ENCODE data around the gene NPLOC4.

NPLOC4 gene

GRCh38 chr17:81545160-81545949, 91.6 kb downstream of the NPLOC4 start:
- DNase-seq, result no peak

- no peak for DNase-seq
Measured at GRCh38 chr17:81544281-81544974, 92.5 kb downstream of the NPLOC4 start.

GRCh38 chr17:81543756-81544155, 93.2 kb downstream of the NPLOC4 start:
- no peak for DNase-seq

DNA sequence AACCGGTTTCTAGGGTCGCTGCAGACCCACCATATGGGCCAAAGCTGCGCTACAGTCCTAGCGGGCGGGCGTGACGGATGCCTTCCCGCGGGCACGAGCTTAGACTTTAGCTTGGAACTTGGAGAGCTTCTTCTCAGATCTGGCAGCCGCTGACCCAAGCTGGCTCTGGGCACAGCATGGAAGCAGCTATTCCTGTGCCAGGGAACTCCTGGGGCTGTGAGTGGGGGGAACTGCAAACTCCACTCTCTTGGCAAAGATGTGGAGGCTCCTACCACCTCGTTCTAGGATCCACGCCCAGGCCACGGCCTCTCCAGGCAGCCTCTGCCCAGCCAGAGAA, 93.6 kb downstream of the NPLOC4 start:
- DNase-seq, result no peak

DNA sequence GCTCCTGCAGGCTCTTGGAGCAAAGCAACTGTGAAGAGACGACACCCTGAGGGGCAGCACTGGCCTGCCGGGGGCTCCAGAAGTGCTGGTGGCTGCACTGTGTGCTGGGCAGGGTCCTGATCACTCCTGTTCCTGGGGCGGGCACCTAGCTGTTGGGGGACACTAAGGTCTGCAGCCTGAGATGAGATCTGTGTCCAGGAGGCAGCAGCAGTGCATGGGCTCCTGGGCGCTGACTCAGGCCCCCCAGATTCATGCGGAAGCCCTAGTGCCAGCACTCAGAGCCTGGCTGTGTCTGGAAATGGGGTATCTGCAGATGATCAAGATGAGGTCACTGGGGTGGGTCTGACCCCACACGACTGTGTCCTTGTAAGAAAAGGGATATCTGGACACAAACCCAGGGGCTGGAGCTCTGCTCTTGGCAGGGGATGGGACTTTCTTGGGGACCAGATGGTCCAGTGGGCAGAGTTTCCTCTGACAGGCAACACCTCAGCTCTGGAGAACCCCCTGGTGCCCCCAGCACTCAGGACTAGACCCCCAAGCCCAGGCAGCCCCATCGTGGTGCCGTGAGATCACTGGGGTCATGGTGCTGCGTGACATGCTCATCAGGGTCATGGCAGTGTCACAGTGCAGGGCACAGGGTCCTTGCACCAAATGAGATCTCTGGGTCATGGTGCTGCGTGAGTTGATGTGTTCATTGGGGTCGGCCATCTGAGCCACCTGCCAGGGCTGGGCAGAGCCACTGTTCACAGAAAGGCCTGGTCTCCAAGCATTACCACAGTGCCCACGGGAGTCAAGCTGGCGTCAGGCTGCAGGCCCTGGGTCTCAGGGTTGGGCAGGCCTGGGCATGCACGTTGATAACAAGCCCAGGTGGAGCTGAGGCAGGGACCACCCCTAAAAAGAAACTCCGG, 94.2 kb downstream of the NPLOC4 start:
- no peak for DNase-seq

DNA sequence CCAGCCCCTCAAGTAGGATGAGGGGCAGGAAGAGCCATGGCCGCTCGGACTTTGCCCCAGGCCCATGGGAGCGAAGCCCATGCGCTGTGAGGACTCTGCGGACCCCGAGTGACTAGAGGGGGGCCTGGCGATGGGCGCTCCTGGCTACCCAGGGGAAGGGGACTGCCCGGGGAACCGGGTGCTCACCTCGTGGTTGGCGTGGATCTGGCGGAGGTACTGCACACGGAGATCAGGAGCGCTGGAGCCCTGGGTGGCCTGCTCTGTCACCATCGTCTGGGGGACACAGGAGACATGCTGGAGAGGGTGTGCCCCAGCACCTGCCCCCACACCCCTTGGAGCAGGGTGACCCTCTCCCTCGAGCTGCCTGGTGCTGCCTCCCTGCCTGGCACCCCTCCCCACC, 95.8 kb downstream of the NPLOC4 start:
- DNase-seq, result no peak

DNA sequence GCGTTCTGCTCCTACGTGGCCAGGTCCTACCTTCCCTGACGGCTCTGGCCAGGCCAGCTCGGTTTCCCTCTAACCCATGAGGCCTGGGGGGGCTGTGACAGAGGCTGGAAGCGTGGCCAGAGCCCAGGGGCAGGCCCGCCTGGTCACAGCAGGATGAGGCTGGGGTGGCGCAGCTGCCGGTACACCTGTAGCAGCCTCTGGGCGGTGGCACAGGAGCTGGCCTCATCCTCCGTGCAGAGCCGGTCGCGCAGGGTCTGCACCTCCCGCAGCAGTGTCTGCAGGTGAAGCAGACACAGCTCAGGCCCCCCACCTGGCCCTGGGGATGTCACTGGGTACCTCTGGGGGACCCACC, 96.3 kb downstream of the NPLOC4 start:
- DNase-seq, result no peak

DNA sequence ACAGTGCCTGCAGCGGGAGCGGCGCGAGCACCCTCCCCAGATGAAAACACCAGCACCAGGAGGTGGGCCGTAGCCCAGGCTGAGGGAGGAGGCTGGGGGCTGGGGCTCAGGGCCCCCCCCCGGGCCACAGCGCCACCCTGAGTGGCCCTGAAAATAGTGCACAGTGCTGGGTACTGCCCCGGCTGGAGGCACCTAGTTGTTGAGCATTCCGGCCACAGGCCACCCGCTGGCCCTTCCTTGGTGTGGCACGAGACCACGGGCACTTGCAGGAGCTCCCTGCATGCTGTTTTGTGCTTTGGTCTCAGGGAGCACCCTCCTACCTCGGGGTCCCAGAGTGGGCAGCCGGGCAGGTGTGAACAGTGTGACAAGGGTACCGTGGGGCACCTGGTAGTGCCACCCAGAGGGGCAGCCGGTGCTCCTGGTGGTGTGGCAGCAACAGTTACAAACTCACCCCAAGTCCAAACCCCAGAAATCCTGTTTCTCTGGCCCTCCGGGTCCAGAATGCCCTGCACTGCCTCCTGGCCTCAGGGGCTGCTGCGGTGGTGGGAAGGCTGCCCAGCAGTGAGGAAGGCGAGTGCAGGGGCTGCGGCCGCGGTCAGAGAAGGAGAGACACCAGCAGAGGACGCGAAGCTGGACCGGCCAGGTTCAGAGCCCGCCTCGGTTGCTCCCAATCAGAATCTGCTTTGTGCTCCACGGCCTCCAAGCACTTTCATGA, 96.8 kb downstream of the NPLOC4 start:
- no peak for DNase-seq

DNA sequence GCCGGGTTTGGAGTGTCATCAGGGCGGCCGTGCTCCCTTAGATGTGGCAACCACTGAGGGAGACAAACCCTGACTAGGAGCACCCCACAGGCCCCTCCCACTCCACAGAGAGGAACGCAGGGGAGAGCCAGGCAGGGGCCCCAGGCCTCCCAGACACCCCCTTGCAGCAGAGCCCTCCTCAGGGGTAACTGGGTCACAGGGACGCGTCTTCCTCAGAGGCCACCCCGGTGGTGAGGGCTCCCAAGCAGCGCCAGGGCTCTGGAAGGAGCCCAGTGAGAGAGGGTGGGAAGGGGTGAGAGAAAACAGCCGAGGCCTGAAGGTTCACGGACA, 97.4 kb downstream of the NPLOC4 start:
- DNase-seq, result no peak

DNA sequence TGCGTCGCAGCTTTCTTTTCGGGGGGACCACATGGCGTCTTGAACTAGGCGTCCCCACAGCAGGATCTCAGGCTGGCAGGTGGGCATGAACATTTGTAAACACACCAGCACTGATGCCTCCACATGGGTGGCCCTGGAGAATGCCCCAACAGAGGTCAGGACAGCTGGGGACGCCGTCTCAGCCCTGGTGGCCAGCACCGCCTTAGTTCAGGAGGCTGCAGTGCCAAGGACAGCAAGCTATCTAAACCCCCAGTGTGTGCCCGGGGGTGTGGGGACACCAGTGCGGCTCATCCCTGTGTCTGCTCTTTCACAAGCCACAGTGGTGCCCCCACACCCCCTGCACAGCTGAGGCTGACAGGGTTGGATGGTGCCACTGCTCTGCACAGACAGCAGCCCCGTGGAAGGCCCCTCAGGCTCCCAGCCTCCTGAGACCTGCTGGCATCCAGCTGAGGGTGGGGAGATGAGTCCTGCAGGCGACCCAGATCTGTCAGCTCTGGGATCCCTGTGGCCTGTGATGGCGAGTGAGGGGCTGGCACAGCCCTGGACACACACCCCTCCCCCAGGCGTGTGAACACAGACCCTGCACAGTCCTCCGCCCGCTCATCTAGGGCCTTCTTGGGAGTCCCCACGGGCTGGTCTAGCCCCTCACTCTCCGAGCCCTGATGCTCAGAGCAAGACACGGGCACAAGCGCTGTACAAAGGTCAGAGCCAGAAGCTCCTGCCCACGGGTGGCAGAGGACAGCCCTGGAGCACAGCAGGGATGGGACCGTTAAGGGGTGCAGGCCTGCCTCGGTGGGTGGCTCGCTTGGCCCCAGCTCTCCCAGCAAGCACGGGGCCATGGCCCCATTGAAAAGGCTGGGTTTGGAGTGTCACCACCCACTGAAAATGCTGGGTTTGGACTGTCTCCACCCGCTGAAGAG, 98.0 kb downstream of the NPLOC4 start:
- no peak for DNase-seq

DNA sequence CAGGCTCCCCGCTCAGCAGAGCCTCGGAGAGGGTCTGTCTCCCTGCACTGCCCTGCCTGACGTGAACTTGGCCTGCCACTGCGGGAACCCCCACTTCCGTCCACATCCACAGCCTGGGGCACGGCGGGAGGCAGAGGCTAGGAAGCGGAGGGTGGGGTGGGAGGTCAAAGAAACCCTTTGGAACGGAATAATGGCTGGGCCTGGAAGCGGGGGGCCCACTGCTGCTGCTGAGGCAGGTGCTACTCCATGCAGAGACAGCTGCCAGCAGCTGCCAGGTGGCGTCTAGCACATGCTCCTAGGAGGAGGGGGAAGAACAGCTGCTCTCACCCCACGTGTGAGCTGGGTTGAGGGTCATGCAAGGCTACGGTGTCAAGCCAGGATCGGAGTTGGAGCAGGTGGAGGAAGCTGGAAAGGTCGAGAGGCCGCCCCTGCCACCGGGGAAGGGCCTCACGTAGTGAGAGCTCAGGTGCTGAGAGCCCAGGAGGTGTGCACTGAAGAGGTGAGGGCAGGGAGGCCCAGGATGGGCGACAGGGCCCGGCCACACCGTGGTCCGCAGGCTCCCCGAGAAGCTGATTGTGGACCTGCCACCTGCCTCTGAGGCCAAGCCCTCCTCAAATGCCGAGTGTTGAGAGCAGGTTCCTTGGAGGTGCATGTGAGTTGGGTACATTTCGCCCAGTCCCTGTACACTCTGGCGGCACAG, 98.9 kb downstream of the NPLOC4 start:
- DNase-seq, result peak; percentile 74 to 96 (median 96)

- peak in 2 of 3 experiments; percentile 42 to 96 for DNase-seq
Measured at GRCh38 chr17:81537343-81537855, 99.5 kb downstream of the NPLOC4 start.

DNA sequence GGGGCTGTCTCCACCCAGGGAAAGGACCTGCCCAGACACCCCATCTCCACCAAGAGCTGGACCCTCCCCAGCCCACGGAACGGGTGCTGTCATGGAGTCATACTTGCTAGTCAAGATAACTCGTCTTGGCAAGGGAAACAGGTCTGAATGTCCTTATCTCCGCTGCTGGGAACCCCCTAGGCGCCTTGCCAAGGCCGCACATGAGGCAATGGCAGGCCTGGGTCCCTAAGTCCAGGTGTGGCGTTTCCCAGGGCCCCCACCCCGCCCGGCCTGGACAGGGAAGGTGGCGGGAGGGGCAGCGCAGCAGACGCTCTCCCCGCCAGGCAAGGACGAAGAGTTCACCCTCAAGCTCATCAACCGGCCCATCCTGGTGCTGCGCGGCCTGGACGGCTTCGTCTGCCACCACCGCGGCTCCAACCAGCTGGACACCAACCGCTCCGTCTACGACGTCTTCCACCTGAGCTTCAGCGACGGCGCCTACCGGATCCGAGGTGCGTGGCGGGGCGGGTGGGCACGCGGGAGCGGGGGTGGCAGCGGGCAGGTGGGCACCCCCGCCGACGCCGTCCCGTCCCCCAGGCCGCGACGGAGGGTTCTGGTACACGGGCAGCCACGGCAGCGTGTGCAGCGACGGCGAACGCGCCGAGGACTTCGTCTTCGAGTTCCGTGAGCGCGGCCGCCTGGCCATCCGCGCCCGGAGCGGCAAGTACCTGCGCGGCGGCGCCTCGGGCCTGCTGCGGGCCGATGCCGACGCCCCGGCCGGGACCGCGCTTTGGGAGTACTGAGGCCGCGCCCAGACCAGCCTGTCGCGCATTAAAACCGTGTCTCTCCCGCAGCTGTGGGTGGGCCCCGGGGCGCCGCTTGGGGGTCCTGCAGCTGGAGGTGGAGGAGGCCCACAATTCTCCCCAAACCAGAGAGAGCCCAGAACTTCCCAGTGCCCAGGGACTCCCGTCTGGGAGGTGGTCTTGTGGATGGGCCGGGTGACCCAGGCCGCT, 100.3 kb downstream of the NPLOC4 start:
- no peak for DNase-seq

- DNase-seq, result no peak
Measured at GRCh38 chr17:81535480-81536298, 101.2 kb downstream of the NPLOC4 start.

DNA sequence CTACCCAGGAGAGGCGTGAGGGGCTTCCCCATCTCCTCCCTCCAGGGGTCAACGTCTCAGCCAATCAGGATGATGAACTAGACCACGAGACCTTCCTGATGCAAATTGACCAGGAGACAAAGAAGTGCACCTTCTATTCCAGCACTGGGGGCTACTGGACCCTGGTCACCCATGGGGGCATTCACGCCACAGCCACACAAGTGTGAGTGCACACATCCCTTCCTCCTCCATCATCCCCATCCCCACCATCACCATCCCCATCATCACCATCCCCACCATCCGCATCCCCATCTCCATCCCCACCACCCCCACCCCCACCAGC, 101.9 kb downstream of the NPLOC4 start:
- no peak for DNase-seq

DNA sequence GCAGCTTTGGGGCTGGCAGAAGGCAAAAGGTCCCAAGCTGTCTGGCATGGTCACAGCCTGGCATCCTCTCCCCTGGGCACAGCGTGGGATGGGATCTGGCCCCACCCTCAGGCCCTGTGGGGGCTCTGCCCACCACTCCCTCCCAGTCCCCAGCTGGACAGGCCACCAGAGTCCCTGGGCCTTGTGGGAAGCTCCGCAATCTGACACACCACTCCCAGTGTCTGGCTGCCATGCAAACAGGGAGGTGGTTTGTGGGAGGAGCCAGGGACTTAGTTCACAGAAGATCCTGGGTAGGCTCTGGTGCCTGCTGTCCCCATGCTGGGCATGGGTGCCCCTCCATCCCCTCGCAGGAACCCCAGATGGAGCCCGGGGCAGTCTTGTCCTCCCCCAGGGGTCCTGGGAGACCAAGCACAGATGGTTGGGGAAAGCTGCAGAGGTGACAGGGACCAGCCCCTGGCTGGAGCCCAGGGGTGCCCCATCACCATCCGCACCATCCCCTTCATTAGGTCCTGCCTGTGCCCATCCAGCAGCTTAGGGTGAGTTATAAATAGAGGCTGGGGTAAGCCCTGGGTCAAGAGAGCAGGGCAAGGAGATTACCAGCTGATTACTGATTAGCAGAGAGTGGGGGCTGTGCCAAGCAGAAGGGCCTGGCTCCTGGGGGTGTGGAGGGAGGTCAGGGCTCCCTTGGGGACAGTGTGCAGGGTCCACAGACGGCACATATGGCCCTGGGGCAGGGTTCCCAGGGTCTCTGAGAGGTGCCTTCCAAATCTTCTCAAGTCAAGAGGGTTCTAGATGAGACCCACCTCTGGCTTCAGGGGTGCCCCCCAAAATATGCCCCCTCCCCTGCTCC, 102.5 kb downstream of the NPLOC4 start:
- no peak for DNase-seq

DNA sequence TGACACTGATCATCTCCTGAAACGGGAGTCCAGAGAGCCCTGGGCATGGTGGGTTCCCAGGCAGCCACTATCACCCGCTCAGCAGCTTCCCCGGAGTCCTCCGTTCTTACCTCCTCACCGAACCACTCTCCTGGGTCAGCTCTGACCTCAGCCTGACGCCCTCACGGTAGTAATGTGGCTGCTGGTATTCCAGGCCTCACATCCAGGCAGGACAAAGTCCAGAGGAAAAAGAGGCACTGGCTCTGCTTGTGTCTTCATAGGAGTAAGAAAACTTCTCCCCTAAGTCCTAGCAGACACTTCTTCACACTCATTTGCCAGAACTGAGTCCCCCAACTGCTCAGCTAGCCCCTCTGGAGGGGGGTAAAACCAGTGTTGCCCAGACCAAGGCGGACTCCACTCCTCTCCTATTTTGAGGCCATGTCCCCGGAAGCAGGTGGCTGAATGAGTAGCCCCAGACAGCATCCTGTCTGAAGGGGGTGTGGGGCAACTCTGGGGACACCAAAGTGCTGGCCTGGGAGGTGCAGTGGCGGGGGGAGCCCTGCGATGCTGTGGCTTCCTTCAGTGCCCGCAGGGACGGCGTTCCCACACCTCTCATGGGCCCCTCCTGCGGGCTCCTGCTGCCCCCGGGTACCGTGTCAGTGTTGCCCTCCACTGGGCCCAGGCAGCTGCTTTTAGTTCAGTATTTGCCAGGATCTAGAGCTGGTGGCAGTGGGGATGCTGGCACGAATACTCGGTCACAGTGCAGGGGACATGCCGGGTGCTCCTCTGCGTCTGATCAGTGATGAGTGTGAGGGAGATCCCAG, 103.4 kb downstream of the NPLOC4 start:
- DNase-seq, result peak in 1 of 3 experiments; percentile 22
